WTC11 (cell line): ENCODE results near the gene RBBP4. TPM values are rescaled to one million over a fixed set of nuclear protein-coding genes. Genes with fewer than 3 reads are reported as not detected.
A peak's percentile ranks its signal among the peaks of the same experiment; 100 is the strongest.

ENCODE experiments used
- ATAC-seq: fragments of 200-7000 bp; cut with Tn5 transposase; 2 replicates; pipeline ENCODE4 v1.10.0; 2021; ENCODE audit warnings: mild to moderate bottlenecking, moderate library complexity
- CTCF ChIA-PET: fragments of 300-600 bp; sonication (Branson Sonifier 250); formaldehyde crosslinking; loops from one replicate; lab custom pipeline; 2021; ENCODE audit warnings: antibody characterized with exemption; lab: Charles Lee
- POLR2A ChIA-PET: fragments of 350-600 bp; sonication (Branson Sonifier 250); formaldehyde crosslinking; loops from one replicate; lab custom pipeline; 2021; ENCODE audit warnings: antibody characterized with exemption; lab: Charles Lee
- DNase-seq: peaks from one replicate; pipeline ENCODE4 v3.0.0; 2021; ENCODE audit warnings: low spot score
- H3K27ac Mint-ChIP-seq: 2 replicates; pipeline ENCODE4 v1.8.0; 2021; ENCODE audit warnings: mixed read lengths
- H3K27me3 Mint-ChIP-seq: 2 replicates; pipeline ENCODE4 v1.8.0; 2021; ENCODE audit warnings: low read depth, mild to moderate bottlenecking, moderate library complexity, mixed read lengths
- H3K36me3 Mint-ChIP-seq: 2 replicates; pipeline ENCODE4 v1.8.0; 2021; ENCODE audit warnings: mixed read lengths
- H3K4me1 Mint-ChIP-seq: 2 replicates; pipeline ENCODE4 v1.8.0; 2022; ENCODE audit warnings: mixed read lengths
- H3K4me3 Mint-ChIP-seq: 2 replicates; pipeline ENCODE4 v1.8.0; 2021; ENCODE audit warnings: mild to moderate bottlenecking, moderate library complexity, mixed read lengths
- H3K9me3 Mint-ChIP-seq: 2 replicates; pipeline ENCODE4 v1.8.0; 2021; ENCODE audit warnings: mixed read lengths
- CBFB ChIP-seq: sonication (generic); formaldehyde crosslinking; IDR thresholded peaks from 2 replicates; pipeline ENCODE4 v1.8.1; 2022; ENCODE audit warnings: mild to moderate bottlenecking, low read depth, missing genetic modification reagents
- EMX1 ChIP-seq: fragments of 250-450 bp; sonication (Bioruptor Pico); IDR thresholded peaks from 2 replicates; pipeline ENCODE4 v1.8.0; 2021; ENCODE audit warnings: mild to moderate bottlenecking
- ESRRA ChIP-seq: sonication (generic); formaldehyde crosslinking; IDR thresholded peaks from 2 replicates; pipeline ENCODE4 v1.8.1; 2022; ENCODE audit warnings: mild to moderate bottlenecking, missing genetic modification reagents, borderline replicate concordance
- MXD4 ChIP-seq: fragments of 250-450 bp; sonication (Bioruptor Pico); IDR thresholded peaks from 2 replicates; pipeline ENCODE4 v1.8.0; 2021; ENCODE audit warnings: mild to moderate bottlenecking, moderate library complexity, borderline replicate concordance
- NR2C2 ChIP-seq: sonication (generic); formaldehyde crosslinking; IDR thresholded peaks from 2 replicates; pipeline ENCODE4 v1.8.0; 2022; ENCODE audit warnings: mild to moderate bottlenecking, missing genetic modification reagents
- NR3C1 ChIP-seq: sonication (generic); formaldehyde crosslinking; conservative IDR thresholded peaks from 2 replicates; pipeline ENCODE4 v1.8.1; 2023; ENCODE audit warnings: low read depth, mild to moderate bottlenecking, missing genetic modification reagents
- ZNF232 ChIP-seq: sonication (generic); formaldehyde crosslinking; IDR thresholded peaks from 2 replicates; pipeline ENCODE4 v1.8.0; 2022; ENCODE audit warnings: mild to moderate bottlenecking, missing genetic modification reagents
- ZNF423 ChIP-seq: fragments of 250-450 bp; sonication (Bioruptor Pico); IDR thresholded peaks from 2 replicates; pipeline ENCODE4 v2.1.2; 2022; ENCODE audit warnings: mild to moderate bottlenecking, moderate library complexity
- total RNA-seq: library from RNA; stranded (reverse); gene quantifications from 3 replicates; pipeline ENCODE4 v1.2.3, GENCODE V29; 2021
- TF ChIP-seq, protein P1 (sequence below): sonication (generic); formaldehyde crosslinking; IDR thresholded peaks from 2 replicates; pipeline ENCODE4 v1.8.1; 2023; ENCODE audit warnings: mild to moderate bottlenecking, moderate library complexity, missing genetic modification reagents
- TF ChIP-seq, protein P2 (sequence below): sonication (generic); formaldehyde crosslinking; IDR thresholded peaks from 2 replicates; pipeline ENCODE4 v1.8.1; 2023; ENCODE audit warnings: mild to moderate bottlenecking, missing genetic modification reagents
- TF ChIP-seq, protein P3 (sequence below): fragments of 250-450 bp; sonication (Bioruptor Pico); IDR thresholded peaks from 2 replicates; pipeline ENCODE4 v1.9.0; 2021; ENCODE audit warnings: mild to moderate bottlenecking
- TF ChIP-seq, protein P4 (sequence below): sonication (generic); formaldehyde crosslinking; IDR thresholded peaks from 2 replicates; pipeline ENCODE4 v1.8.1; 2022; ENCODE audit warnings: low read depth, missing genetic modification reagents, borderline replicate concordance
- TF ChIP-seq, protein P5 (sequence below): fragments of 250-450 bp; sonication (Bioruptor Pico); IDR thresholded peaks from 2 replicates; pipeline ENCODE4 v1.8.0; 2021; ENCODE audit warnings: mild to moderate bottlenecking
- TF ChIP-seq, protein P6 (sequence below): fragments of 250-450 bp; sonication (Bioruptor Pico); IDR thresholded peaks from 2 replicates; pipeline ENCODE4 v1.9.0; 2021; ENCODE audit warnings: mild to moderate bottlenecking
- TF ChIP-seq, protein P7 (sequence below): fragments of 250-450 bp; sonication (Bioruptor Pico); IDR thresholded peaks from 2 replicates; pipeline ENCODE4 v2.1.2; 2022; ENCODE audit warnings: mild to moderate bottlenecking, moderate library complexity
- TF ChIP-seq, protein P8 (sequence below): sonication (generic); formaldehyde crosslinking; conservative IDR thresholded peaks from 2 replicates; pipeline ENCODE4 v1.8.1; 2022; ENCODE audit warnings: mild to moderate bottlenecking, missing genetic modification reagents
- TF ChIP-seq, protein P9 (sequence below): sonication (generic); formaldehyde crosslinking; IDR thresholded peaks from 2 replicates; pipeline ENCODE4 v1.8.1; 2023; ENCODE audit warnings: mild to moderate bottlenecking, missing genetic modification reagents, moderate library complexity

RBBP4 gene
- total RNA-seq, 1 experiment from 2014 or later = 331 TPM

DNA sequence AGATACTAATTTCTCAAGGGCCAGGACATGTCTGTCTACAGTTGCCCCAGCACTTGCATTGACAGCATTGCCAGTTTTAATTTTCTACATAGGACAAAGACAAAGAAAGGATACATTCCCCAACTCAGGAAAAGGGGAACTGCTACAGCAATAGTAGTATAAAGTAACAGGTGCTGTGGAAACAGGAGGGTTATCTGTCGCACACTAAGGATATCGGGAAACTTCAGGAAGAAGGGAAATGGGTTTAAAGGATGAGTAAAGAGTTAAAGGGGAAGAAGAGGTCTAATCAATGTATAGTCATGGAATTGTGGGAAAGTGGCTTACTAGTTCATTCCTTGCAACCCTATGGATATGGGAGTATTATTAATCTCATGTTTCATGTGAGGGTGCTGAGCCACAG lies 35.4 kb downstream of the RBBP4 start:
- H3K27me3 Mint-ChIP-seq = no peaks in the 10 kb centered on the region
- ATAC-seq = no peak
- TF ChIP-seq, protein P1, sequence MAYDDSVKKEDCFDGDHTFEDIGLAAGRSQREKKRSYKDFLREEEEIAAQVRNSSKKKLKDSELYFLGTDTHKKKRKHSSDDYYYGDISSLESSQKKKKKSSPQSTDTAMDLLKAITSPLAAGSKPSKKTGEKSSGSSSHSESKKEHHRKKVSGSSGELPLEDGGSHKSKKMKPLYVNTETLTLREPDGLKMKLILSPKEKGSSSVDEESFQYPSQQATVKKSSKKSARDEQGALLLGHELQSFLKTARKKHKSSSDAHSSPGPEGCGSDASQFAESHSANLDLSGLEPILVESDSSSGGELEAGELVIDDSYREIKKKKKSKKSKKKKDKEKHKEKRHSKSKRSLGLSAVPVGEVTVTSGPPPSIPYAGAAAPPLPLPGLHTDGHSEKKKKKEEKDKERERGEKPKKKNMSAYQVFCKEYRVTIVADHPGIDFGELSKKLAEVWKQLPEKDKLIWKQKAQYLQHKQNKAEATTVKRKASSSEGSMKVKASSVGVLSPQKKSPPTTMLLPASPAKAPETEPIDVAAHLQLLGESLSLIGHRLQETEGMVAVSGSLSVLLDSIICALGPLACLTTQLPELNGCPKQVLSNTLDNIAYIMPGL (CRISPR knock-in tag) = no peak
- TF ChIP-seq, protein P2, sequence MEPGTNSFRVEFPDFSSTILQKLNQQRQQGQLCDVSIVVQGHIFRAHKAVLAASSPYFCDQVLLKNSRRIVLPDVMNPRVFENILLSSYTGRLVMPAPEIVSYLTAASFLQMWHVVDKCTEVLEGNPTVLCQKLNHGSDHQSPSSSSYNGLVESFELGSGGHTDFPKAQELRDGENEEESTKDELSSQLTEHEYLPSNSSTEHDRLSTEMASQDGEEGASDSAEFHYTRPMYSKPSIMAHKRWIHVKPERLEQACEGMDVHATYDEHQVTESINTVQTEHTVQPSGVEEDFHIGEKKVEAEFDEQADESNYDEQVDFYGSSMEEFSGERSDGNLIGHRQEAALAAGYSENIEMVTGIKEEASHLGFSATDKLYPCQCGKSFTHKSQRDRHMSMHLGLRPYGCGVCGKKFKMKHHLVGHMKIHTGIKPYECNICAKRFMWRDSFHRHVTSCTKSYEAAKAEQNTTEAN (CRISPR knock-in tag) = no peak
- TF ChIP-seq, protein P3, sequence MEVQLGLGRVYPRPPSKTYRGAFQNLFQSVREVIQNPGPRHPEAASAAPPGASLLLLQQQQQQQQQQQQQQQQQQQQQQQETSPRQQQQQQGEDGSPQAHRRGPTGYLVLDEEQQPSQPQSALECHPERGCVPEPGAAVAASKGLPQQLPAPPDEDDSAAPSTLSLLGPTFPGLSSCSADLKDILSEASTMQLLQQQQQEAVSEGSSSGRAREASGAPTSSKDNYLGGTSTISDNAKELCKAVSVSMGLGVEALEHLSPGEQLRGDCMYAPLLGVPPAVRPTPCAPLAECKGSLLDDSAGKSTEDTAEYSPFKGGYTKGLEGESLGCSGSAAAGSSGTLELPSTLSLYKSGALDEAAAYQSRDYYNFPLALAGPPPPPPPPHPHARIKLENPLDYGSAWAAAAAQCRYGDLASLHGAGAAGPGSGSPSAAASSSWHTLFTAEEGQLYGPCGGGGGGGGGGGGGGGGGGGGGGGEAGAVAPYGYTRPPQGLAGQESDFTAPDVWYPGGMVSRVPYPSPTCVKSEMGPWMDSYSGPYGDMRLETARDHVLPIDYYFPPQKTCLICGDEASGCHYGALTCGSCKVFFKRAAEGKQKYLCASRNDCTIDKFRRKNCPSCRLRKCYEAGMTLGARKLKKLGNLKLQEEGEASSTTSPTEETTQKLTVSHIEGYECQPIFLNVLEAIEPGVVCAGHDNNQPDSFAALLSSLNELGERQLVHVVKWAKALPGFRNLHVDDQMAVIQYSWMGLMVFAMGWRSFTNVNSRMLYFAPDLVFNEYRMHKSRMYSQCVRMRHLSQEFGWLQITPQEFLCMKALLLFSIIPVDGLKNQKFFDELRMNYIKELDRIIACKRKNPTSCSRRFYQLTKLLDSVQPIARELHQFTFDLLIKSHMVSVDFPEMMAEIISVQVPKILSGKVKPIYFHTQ = no peak
- TF ChIP-seq, protein P4, sequence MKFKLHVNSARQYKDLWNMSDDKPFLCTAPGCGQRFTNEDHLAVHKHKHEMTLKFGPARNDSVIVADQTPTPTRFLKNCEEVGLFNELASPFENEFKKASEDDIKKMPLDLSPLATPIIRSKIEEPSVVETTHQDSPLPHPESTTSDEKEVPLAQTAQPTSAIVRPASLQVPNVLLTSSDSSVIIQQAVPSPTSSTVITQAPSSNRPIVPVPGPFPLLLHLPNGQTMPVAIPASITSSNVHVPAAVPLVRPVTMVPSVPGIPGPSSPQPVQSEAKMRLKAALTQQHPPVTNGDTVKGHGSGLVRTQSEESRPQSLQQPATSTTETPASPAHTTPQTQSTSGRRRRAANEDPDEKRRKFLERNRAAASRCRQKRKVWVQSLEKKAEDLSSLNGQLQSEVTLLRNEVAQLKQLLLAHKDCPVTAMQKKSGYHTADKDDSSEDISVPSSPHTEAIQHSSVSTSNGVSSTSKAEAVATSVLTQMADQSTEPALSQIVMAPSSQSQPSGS (CRISPR knock-in tag) = no peak
- TF ChIP-seq, protein P5, sequence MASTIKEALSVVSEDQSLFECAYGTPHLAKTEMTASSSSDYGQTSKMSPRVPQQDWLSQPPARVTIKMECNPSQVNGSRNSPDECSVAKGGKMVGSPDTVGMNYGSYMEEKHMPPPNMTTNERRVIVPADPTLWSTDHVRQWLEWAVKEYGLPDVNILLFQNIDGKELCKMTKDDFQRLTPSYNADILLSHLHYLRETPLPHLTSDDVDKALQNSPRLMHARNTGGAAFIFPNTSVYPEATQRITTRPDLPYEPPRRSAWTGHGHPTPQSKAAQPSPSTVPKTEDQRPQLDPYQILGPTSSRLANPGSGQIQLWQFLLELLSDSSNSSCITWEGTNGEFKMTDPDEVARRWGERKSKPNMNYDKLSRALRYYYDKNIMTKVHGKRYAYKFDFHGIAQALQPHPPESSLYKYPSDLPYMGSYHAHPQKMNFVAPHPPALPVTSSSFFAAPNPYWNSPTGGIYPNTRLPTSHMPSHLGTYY = no peak
- TF ChIP-seq, all 79 proteins: peak for 0
- H3K4me1 Mint-ChIP-seq = no peaks in the 10 kb centered on the region
- H3K9me3 Mint-ChIP-seq = no peaks in the 10 kb centered on the region
- POLR2A ChIA-PET = no interaction called here
- H3K27ac Mint-ChIP-seq = peak overlapping the region; percentile 57
- H3K36me3 Mint-ChIP-seq = peaks cover 28% of the 10 kb centered on the region
- no peak overlapping the region for H3K4me3 Mint-ChIP-seq
- CTCF ChIA-PET = no interaction called here
- no peak for DNase-seq

DNA sequence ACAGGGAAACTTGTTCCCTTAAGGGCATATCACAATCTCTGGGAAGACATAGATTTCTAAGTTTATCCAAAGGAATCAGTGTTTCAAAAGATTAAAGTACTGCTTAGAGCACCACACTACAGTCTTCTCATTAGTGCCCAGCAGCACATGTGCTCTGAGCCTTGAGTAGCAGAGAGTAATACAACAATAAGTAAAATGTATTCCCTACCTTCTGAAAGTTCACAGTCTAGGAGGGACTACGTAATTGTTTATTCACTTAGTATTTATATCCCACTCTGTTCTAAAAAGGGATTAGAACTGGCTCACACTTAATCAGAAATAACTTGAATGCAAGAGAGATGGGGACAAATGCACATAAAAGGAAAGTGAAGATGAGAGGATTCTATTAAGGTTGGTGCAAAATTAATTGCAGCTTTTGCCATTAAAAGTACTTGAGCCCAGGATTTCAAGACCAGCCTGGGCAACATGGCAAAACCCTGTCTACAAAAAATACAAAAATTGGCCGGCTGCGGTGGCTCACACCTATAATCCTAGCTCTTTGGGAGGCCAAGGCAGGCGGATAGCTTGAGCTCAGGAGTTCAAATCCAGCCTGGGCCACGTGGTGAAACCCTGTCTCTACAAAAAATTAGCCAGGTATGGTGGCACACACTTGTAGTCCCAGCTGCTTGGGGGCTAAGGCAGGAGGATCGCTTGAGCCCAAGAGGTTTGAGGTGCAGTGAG lies 42.6 kb downstream of the RBBP4 start:
- H3K27ac Mint-ChIP-seq = no peak overlapping the region
- POLR2A ChIA-PET = interaction anchor here (1.1 kb wide), 1 partner anchor 81 kb away, joined by 3 read pairs; no protein-coding TSS in a partner anchor
- no peaks in the 10 kb centered on the region for H3K36me3 Mint-ChIP-seq
- H3K4me3 Mint-ChIP-seq = no peak overlapping the region
- H3K27me3 Mint-ChIP-seq = no peaks in the 10 kb centered on the region; the same call in 1 of the 2 replicates
- ATAC-seq = no peak
- DNase-seq = no peak
- H3K4me1 Mint-ChIP-seq = peaks cover 3% of the 10 kb centered on the region
- no peaks in the 10 kb centered on the region for H3K9me3 Mint-ChIP-seq
- CTCF ChIA-PET = interaction anchor here (2.5 kb wide), 1 partner anchor 19 kb away, joined by 19 read pairs; no protein-coding TSS in a partner anchor
- TF ChIP-seq, protein P6, sequence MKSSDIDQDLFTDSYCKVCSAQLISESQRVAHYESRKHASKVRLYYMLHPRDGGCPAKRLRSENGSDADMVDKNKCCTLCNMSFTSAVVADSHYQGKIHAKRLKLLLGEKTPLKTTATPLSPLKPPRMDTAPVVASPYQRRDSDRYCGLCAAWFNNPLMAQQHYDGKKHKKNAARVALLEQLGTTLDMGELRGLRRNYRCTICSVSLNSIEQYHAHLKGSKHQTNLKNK (CRISPR knock-in tag) = no peak
- TF ChIP-seq, protein P7, sequence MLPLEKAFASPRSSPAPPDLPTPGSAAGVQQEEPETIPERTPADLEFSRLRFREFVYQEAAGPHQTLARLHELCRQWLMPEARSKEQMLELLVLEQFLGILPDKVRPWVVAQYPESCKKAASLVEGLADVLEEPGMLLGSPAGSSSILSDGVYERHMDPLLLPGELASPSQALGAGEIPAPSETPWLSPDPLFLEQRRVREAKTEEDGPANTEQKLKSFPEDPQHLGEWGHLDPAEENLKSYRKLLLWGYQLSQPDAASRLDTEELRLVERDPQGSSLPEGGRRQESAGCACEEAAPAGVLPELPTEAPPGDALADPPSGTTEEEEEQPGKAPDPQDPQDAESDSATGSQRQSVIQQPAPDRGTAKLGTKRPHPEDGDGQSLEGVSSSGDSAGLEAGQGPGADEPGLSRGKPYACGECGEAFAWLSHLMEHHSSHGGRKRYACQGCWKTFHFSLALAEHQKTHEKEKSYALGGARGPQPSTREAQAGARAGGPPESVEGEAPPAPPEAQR (CRISPR knock-in tag) = no peak
- no peak for TF ChIP-seq NR3C1 (CRISPR knock-in tag)
- no peak for TF ChIP-seq CBFB (CRISPR knock-in tag)
- no peak for TF ChIP-seq NR2C2 (CRISPR knock-in tag)
- TF ChIP-seq, protein P8, sequence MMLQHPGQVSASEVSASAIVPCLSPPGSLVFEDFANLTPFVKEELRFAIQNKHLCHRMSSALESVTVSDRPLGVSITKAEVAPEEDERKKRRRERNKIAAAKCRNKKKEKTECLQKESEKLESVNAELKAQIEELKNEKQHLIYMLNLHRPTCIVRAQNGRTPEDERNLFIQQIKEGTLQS (CRISPR knock-in tag) = no peak
- TF ChIP-seq, protein P3 = no peak
- TF ChIP-seq ZNF423 = no peak
- no peak for TF ChIP-seq ZNF232
- no peak for TF ChIP-seq ESRRA (CRISPR knock-in tag)
- TF ChIP-seq, protein P9, sequence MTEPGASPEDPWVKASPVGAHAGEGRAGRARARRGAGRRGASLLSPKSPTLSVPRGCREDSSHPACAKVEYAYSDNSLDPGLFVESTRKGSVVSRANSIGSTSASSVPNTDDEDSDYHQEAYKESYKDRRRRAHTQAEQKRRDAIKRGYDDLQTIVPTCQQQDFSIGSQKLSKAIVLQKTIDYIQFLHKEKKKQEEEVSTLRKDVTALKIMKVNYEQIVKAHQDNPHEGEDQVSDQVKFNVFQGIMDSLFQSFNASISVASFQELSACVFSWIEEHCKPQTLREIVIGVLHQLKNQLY (CRISPR knock-in tag) = no peak
- TF ChIP-seq MXD4 (CRISPR knock-in tag) = no peak
- no peak for TF ChIP-seq EMX1
